ENCODE results near the gene DPEP2NB. TPM values are rescaled to one million over a fixed set of nuclear protein-coding genes. Genes with fewer than 3 reads are reported as not detected.

The DPEP2NB gene, protein sequence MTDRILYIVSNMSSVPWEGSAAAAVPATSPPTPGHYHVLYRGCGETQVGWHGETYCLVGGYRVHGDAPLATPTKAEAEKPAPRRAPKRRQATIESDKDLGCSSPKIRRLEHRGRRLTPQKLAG
- not detected in 2 replicates for total RNA-seq

GRCh38 chr16:68015681-68016080 lies at the start of gene DPEP2NB:
Gene DPEP2NB, minus strand, starts transcription at chr16:68015911. Its CDS starts 141 bp downstream, at chr16:68015770.

DNA sequence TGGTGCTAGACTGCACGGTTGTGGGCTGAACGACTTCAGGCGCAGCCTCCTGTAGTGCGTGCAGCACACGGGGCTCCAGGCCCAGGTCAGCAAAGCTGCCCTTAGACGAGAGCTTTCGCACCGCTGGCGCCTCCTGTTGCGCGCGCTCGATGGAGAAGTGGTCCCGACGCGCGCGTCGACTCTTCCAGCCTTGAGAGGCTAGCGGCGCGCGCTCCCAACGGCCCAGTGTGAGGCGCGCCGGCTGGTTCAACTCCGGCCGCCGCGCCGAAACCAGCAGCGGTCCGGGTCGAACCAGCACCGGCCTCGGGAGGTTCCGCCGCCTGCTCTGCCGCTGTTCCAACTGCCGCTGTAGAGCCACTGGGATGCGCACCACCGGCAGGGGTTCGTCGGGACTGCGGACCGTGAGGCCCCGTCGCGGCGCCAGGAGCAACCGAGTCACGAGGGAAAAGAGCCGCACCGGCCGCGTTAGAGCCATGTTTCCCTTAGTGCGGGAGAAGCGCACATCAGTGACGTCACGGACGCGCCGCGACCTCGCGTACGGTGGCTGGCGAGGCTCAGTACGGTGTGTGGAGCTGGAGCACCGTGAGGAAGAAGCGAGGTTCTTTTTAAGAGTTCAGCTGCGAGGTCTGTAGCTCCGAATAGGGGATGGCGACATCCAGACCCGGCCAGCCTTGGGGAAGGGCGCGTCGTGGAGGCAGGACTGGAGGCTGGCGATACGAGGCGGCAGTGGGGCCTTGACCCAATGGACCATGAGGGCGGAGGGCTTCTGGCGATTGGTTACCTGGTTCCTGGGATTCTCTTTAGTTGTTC lies 7.2 kb upstream of the DPEP2NB start, which contains the start of the genes DDX28 and DUS2:
Gene DDX28, minus strand, starts transcription at position 505 of the 810 bp plus-strand sequence. Its CDS starts 30 bp downstream, at position 475.
Gene DUS2, plus strand, starts transcription at position 557 of the 810 bp plus-strand sequence. CDS start 14,740 bp downstream, outside the sequence.

DNA sequence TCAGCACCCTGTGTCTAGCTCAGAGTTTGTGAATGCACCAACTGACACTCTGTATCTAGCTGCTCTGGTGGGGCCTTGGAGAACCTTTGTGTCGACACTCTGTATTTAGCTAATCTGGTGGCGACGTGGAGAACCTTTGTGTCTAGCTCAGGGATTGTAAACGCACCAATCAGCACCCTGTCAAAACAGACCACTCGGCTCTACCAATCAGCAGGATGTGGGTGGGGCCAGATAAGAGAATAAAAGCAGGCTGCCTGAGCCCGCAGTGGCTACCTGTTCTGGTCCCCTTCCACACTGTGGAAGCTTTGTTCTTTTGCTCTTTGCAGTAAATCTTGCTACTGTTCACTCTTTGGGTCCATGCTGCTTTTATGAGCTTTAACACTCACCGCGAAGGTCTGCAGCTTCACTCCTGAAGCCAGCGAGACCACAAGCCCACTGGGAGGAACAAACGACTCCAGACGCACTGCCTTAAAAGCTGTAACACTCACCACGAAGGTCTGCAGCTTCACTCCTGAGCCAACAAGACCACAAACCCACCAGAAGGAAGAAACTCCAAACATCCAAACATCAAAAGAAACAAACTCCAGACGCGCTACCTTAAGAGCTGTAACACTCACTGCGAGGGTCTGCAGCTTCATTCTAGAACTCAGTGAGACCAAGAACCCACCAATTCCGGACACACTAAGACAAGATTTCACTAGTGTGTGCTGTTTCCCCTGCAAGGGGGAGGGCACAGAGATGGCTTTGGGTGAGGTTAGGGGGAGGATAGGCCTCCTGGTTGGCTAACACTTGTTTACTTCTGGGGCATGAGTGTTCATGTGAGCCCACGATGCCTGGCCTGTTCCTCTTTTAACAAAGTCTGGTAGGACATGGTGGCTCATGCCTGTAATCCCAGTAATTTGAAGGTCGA lies 16.7 kb downstream of the DPEP2NB start, which contains the start of gene DPEP2:
Gene DPEP2, minus strand, starts transcription at position 706 of the 910 bp plus-strand sequence. CDS start 6,272 bp downstream, outside the sequence.

GRCh38 chr16:67979955-67980678 lies 35.6 kb downstream of the DPEP2NB start, which contains the start of gene DPEP3:
Gene DPEP3, minus strand, starts transcription at chr16:67980499. Its CDS starts 119 bp downstream, at chr16:67980380.

GRCh38 chr16:67968400-67969253 lies 47.1 kb downstream of the DPEP2NB start, which contains the start of gene SLC12A4:
Gene SLC12A4, minus strand, starts transcription at chr16:67968637. Its CDS starts 84 bp downstream, at chr16:67968553.

Other genes starting within 250 kb of the DPEP2NB start
- gene RANBP10, start 209.4 kb downstream of the DPEP2NB start, total RNA-seq = 3.6 and 4.7 TPM in 2 replicates
- gene TSNAXIP1, start 209.0 kb downstream of the DPEP2NB start, total RNA-seq = 0.99 and 1.1 TPM in 2 replicates
- 27.5 and 28.2 TPM in 2 replicates for gene THAP11, start 173.6 kb downstream of the DPEP2NB start, total RNA-seq
- 119 and 132 TPM in 2 replicates for gene NUTF2, start 169.0 kb downstream of the DPEP2NB start, total RNA-seq
- 20.6 and 27.5 TPM in 2 replicates for gene CENPT, start 168.2 kb downstream of the DPEP2NB start, total RNA-seq
- 55.0 and 55.4 TPM in 2 replicates for gene EDC4, start 142.9 kb downstream of the DPEP2NB start, total RNA-seq
- gene NRN1L, start 131.0 kb downstream of the DPEP2NB start, total RNA-seq = not detected in 2 replicates
- gene PSKH1, start 122.7 kb downstream of the DPEP2NB start, total RNA-seq = 14.0 and 16.2 TPM in 2 replicates
- 0.66 and 0.75 TPM in 2 replicates for gene CTRL, start 84.0 kb downstream of the DPEP2NB start, total RNA-seq
- 61.7 and 76.1 TPM in 2 replicates for gene PSMB10, start 79.1 kb downstream of the DPEP2NB start, total RNA-seq
- gene LCAT, start 71.8 kb downstream of the DPEP2NB start, total RNA-seq = 6.0 and 8.2 TPM in 2 replicates
- 97.6 and 138 TPM in 2 replicates for gene SLC12A4, start 47.3 kb downstream of the DPEP2NB start, total RNA-seq
- gene DPEP3, start 35.4 kb downstream of the DPEP2NB start, total RNA-seq = not detected in 2 replicates
- not detected in 2 replicates for gene DPEP2, start 16.4 kb downstream of the DPEP2NB start, total RNA-seq
- 7.2 and 9.0 TPM in 2 replicates for gene DDX28, start 7.3 kb upstream of the DPEP2NB start, total RNA-seq
- gene DUS2, start 7.4 kb upstream of the DPEP2NB start, total RNA-seq = 13.2 and 18.0 TPM in 2 replicates
- gene NFATC3, start 69.5 kb upstream of the DPEP2NB start, total RNA-seq = 7.8 and 9.6 TPM in 2 replicates
- gene ESRP2, start 220.2 kb upstream of the DPEP2NB start, total RNA-seq = not detected in 2 replicates
- gene PLA2G15, start 229.5 kb upstream of the DPEP2NB start, total RNA-seq = 28.2 and 30.0 TPM in 2 replicates
- 9.7 and 11.1 TPM in 2 replicates for gene SLC7A6, start 248.6 kb upstream of the DPEP2NB start, total RNA-seq

Data from aortic smooth muscle cell (primary cell).